Mesenchymal stem cell (in vitro differentiated cells and primary cell): ENCODE data around the gene PLXDC2.

Experiments used
- DNase-seq: peaks from one replicate; pipeline ENCODE4 v3.0.0-alpha.2; 2013
- H2AFZ ChIP-seq: one replicate; pipeline ENCODE4 v1.6.1; 2013; ENCODE audit warnings: low read depth, mild to moderate bottlenecking, control low read depth, inconsistent platforms, low read length, moderate library complexity
- H2AK5ac ChIP-seq: 2 replicates; pipeline ENCODE4 v1.6.1; 2013; ENCODE audit warnings: low read length, moderate library complexity, mild to moderate bottlenecking, inconsistent platforms; ENCODE audit not compliant: severe bottlenecking
- H2BK120ac ChIP-seq: one replicate; pipeline ENCODE4 v1.6.1; 2013; ENCODE audit warnings: low read depth, mild to moderate bottlenecking, inconsistent platforms, low read length, moderate library complexity
- H2BK12ac ChIP-seq, 2 experiments: one replicate each; pipeline ENCODE4 v1.6.1; 2013; ENCODE audit warnings: inconsistent platforms in 2 of 2, low read length in 2 of 2, mild to moderate bottlenecking in 2 of 2, moderate library complexity in 2 of 2, control low read depth in 1 of 2
- H2BK15ac ChIP-seq: one replicate; pipeline ENCODE4 v1.6.1; 2013; ENCODE audit warnings: mild to moderate bottlenecking, low read depth, inconsistent platforms; ENCODE audit not compliant: poor library complexity, severe bottlenecking
- H2BK5ac ChIP-seq: 2 replicates; pipeline ENCODE4 v1.6.1; 2013; ENCODE audit warnings: low read depth, mild to moderate bottlenecking, low read length, control low read depth, inconsistent platforms; ENCODE audit not compliant: poor library complexity, severe bottlenecking
- H3K14ac ChIP-seq, 2 experiments: one replicate each; pipeline ENCODE4 v1.6.1; 2013; ENCODE audit warnings: inconsistent platforms in 2 of 2, low read length in 2 of 2, control low read depth in 1 of 2, mild to moderate bottlenecking in 1 of 2, moderate library complexity in 1 of 2
- H3K18ac ChIP-seq, 2 experiments: one replicate each; pipeline ENCODE4 v1.6.1; 2013; ENCODE audit warnings: inconsistent platforms in 2 of 2, low read length in 2 of 2, control low read depth in 1 of 2, low read depth in 1 of 2, mild to moderate bottlenecking in 1 of 2
- H3K23ac ChIP-seq, 2 experiments: one replicate each; pipeline ENCODE4 v1.6.1; 2013; ENCODE audit warnings: inconsistent platforms in 2 of 2, low read length in 2 of 2, mild to moderate bottlenecking in 2 of 2, moderate library complexity in 2 of 2, control low read depth in 1 of 2
- H3K27ac ChIP-seq: 2 replicates; pipeline ENCODE4 v1.5.1; 2013; ENCODE audit warnings: mild to moderate bottlenecking, moderate library complexity, low read length, control low read depth, inconsistent platforms; ENCODE audit not compliant: poor library complexity, severe bottlenecking
- H3K27me3 ChIP-seq, 2 experiments: 2 replicates each; pipeline versions ENCODE4 v1.6.1 to v1.7.0; 2013; ENCODE audit warnings: low read length in 2 of 2, mild to moderate bottlenecking in 2 of 2, moderate library complexity in 2 of 2, control low read depth in 1 of 2, inconsistent platforms in 1 of 2; ENCODE audit not compliant: control insufficient read depth in 1 of 2, insufficient read depth in 1 of 2
- H3K36me3 ChIP-seq, 2 experiments: 2 replicates each; pipeline versions ENCODE4 v1.6.1 to v1.7.0; 2013; ENCODE audit warnings: low read length in 2 of 2, control low read depth in 1 of 2, inconsistent platforms in 1 of 2, low read depth in 1 of 2, mild to moderate bottlenecking in 1 of 2; ENCODE audit not compliant: insufficient read depth in 2 of 2, control insufficient read depth in 1 of 2
- H3K4ac ChIP-seq, 2 experiments: one replicate each; pipeline ENCODE4 v1.6.1; 2013; ENCODE audit warnings: inconsistent platforms in 2 of 2, low read length in 2 of 2, mild to moderate bottlenecking in 2 of 2, moderate library complexity in 2 of 2, control low read depth in 1 of 2, low read depth in 1 of 2
- H3K4me1 ChIP-seq: 2 replicates; pipeline ENCODE4 v1.6.1; 2013; ENCODE audit warnings: low read depth, low read length, control low read depth; ENCODE audit not compliant: control insufficient read depth, insufficient read depth
- H3K4me2 ChIP-seq: 2 replicates; pipeline ENCODE4 v1.6.1; 2013; ENCODE audit warnings: low read length, mild to moderate bottlenecking, inconsistent platforms; ENCODE audit not compliant: poor library complexity, severe bottlenecking
- H3K4me3 ChIP-seq, 2 experiments: 2 replicates each; pipeline versions ENCODE4 v1.5.1 to v1.7.0; 2013; ENCODE audit warnings: low read length in 2 of 2, mild to moderate bottlenecking in 2 of 2, control low read depth in 1 of 2, low read depth in 1 of 2; ENCODE audit not compliant: insufficient read depth in 1 of 2
- H3K79me1 ChIP-seq: replicated peaks from 2 replicates; pipeline ENCODE4 v1.6.1; 2013; ENCODE audit warnings: mild to moderate bottlenecking, control low read depth, low read length, inconsistent platforms; ENCODE audit not compliant: poor library complexity, severe bottlenecking
- H3K9ac ChIP-seq: 2 replicates; pipeline ENCODE4 v1.7.0; 2013; ENCODE audit warnings: mild to moderate bottlenecking, low read length, moderate library complexity
- H3K9me3 ChIP-seq: 2 replicates; pipeline ENCODE4 v1.7.0; 2013; ENCODE audit warnings: mild to moderate bottlenecking, low read length; ENCODE audit not compliant: control insufficient read depth
- H4K8ac ChIP-seq: one replicate; pipeline ENCODE4 v1.6.1; 2013; ENCODE audit warnings: inconsistent platforms, mild to moderate bottlenecking, low read length, moderate library complexity
- H4K91ac ChIP-seq: one replicate; pipeline ENCODE4 v1.6.1; 2013; ENCODE audit warnings: mild to moderate bottlenecking, low read length, inconsistent platforms
- whole genome bisulfite sequencing: methylation state at CpG from one replicate; pipeline ENCODE4 v1.1.7; 2013; ENCODE audit warnings: mixed read lengths; 5-methylcytosine and 5-hydroxymethylcytosine counted together

PLXDC2 gene

GRCh38 chr10:20006169-20006870, 190.1 kb downstream of the PLXDC2 start:
- Histone ChIP-seq H2AFZ (no peak overlapping the region), H3K9ac (no peak overlapping the region), H3K79me1 (no peaks in the 10 kb centered on the region), H2BK5ac (no peak overlapping the region), H2AK5ac (no peak overlapping the region), H3K9me3 (no peaks in the 10 kb centered on the region), H4K8ac (no peak overlapping the region), H3K36me3 (no peaks in the 10 kb centered on the region), H3K23ac (no peak overlapping the region), H2BK120ac (no peak overlapping the region), H2BK12ac (no peak overlapping the region), H3K4me3 (no peak overlapping the region), H3K27ac (no peak overlapping the region), H3K4ac (no peak overlapping the region), H3K4me1 (peaks cover 2% of the 10 kb centered on the region), H3K14ac (no peak overlapping the region), H3K4me2 (no peak overlapping the region), H3K18ac (no peak overlapping the region), H4K91ac (no peak overlapping the region), H2BK15ac (no peak overlapping the region), H3K27me3 (no peaks in the 10 kb centered on the region)
- DNase-seq: no peak
- WGBS: 76% methylated on average over 4 of the region's 4 CpGs

- Histone ChIP-seq H2AK5ac (no peak overlapping the region), H3K4ac (no peak overlapping the region), H2AFZ (no peak overlapping the region), H2BK120ac (no peak overlapping the region), H3K4me2 (no peak overlapping the region), H3K18ac (no peak overlapping the region), H3K4me3 (no peak overlapping the region), H2BK15ac (no peak overlapping the region), H3K4me1 (peaks cover 2% of the 10 kb centered on the region), H3K14ac (no peak overlapping the region), H3K23ac (no peak overlapping the region), H2BK5ac (no peak overlapping the region), H3K36me3 (no peaks in the 10 kb centered on the region), H4K8ac (no peak overlapping the region), H3K79me1 (no peaks in the 10 kb centered on the region), H3K27ac (no peak overlapping the region), H3K27me3 (no peaks in the 10 kb centered on the region), H2BK12ac (no peak overlapping the region), H3K9me3 (no peaks in the 10 kb centered on the region), H3K9ac (no peak overlapping the region), H4K91ac (no peak overlapping the region)
- no peak for DNase-seq
- 94% methylated on average over 1 of the region's 1 CpG for WGBS
These were observed 191.2 kb downstream of the PLXDC2 start for GRCh38 chr10:20007426-20007825.

GRCh38 chr10:20013991-20014750, 197.9 kb downstream of the PLXDC2 start:
- no peak overlapping the region for H2AK5ac ChIP-seq
- H4K91ac ChIP-seq: no peak overlapping the region
- no peak for DNase-seq
- H2BK12ac ChIP-seq: no peak overlapping the region
- no peak overlapping the region for H3K23ac ChIP-seq
- H3K79me1 ChIP-seq: no peaks in the 10 kb centered on the region
- H2BK120ac ChIP-seq: no peak overlapping the region
- H3K9me3 ChIP-seq: peaks cover 3% of the 10 kb centered on the region
- H3K4me2 ChIP-seq: no peak overlapping the region
- no peak overlapping the region for H2AFZ ChIP-seq
- H3K36me3 ChIP-seq: no peaks in the 10 kb centered on the region
- no peak overlapping the region for H3K4ac ChIP-seq
- WGBS: 100% methylated on average over 1 of the region's 2 CpGs
- no peak overlapping the region for H3K4me3 ChIP-seq
- no peak overlapping the region for H3K14ac ChIP-seq
- no peak overlapping the region for H2BK15ac ChIP-seq
- H2BK5ac ChIP-seq: no peak overlapping the region
- H3K18ac ChIP-seq: no peak overlapping the region
- H4K8ac ChIP-seq: no peak overlapping the region
- H3K27me3 ChIP-seq: no peaks in the 10 kb centered on the region
- H3K27ac ChIP-seq: no peak overlapping the region
- no peaks in the 10 kb centered on the region for H3K4me1 ChIP-seq
- H3K9ac ChIP-seq: no peak overlapping the region

GRCh38 chr10:20017961-20018360, 201.7 kb downstream of the PLXDC2 start:
- Histone ChIP-seq H3K79me1 (no peaks in the 10 kb centered on the region), H3K9me3 (peaks cover 3% of the 10 kb centered on the region), H3K9ac (no peak overlapping the region), H3K14ac (no peak overlapping the region), H2BK12ac (no peak overlapping the region), H3K23ac (no peak overlapping the region), H3K27me3 (no peaks in the 10 kb centered on the region), H2BK15ac (no peak overlapping the region), H2AFZ (no peak overlapping the region), H4K91ac (no peak overlapping the region), H3K4me1 (no peaks in the 10 kb centered on the region), H3K4ac (no peak overlapping the region), H3K4me3 (no peak overlapping the region), H3K36me3 (no peaks in the 10 kb centered on the region), H4K8ac (no peak overlapping the region), H2AK5ac (no peak overlapping the region), H3K18ac (no peak overlapping the region), H3K4me2 (no peak overlapping the region), H3K27ac (no peak overlapping the region), H2BK5ac (no peak overlapping the region), H2BK120ac (no peak overlapping the region)
- WGBS: 76% methylated on average over 2 of the region's 2 CpGs
- peak; percentile 65 for DNase-seq
